ENCODE results near the gene NGEF. TPM values are rescaled to one million over a fixed set of nuclear protein-coding genes. Genes with fewer than 3 reads are reported as not detected.

NGEF gene
- total and polyA plus RNA-seq, 4 donors: 0.54 to 10.1 (median 2.7) TPM

DNA sequence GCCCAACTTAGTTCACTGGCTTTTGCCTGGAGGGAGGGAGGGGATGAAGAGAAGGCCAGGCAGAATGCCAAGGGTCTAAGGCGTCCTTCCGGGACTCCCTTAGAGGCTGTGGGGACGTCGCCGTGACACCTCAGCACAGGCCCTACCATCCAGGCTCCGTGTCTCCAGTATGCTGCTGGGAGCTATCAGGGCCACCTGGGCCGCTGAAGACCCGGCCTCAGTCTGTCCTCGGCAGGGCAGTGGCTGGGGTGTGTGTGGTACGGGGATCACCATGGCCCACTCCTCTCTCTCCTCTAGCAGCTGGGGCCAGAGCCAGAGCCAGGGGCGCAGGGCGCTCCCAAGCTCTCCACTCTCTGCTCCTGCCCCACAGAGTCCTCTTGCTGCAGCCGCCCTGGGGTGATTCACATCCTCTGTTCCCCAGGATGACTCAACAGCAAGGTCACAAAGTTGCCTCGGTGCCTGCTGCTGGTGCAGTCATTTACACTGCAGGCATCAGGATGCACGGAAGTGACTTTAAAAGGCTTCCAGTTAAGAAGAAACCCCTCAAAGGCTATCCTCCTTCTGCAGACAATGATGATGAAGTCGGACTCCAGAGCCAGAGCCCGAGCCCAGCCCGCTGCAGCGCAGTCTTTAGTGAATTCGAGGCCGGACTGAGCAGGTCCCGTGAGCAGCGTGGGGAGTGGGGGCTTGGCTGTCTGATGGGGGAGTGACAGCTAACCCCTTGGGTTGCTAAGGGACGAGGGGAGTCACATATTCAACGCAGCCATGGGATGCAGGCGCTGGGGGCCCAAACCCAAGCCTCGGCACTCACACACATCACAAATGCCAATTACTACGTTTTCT lies 111.1 kb downstream of the NGEF start:
- Histone ChIP-seq H3K4me1 (ENCODE audit: control insufficient read depth in 1 of 2, insufficient read depth in 2 of 2, low read length in 2 of 2) (no peaks in the 10 kb centered on the region), H3K27ac (ENCODE audit: low read depth in 1 of 2, low read length in 2 of 2) (no peak overlapping the region), H3K9me3 (ENCODE audit: control insufficient read depth, low read length) (no peaks in the 10 kb centered on the region), H3K27me3 (ENCODE audit: control insufficient read depth in 1 of 2, insufficient read depth in 2 of 2, low read length in 1 of 2) (no peaks in the 10 kb centered on the region), H3K4me3 (ENCODE audit: low read length in 2 of 2) (no peak overlapping the region), H3K36me3 (ENCODE audit: control insufficient read depth in 1 of 2, insufficient read depth in 2 of 2, low read length in 1 of 2) (no peaks in the 10 kb centered on the region)
- no peak for ATAC-seq (ENCODE audit: low FRiP score)
- intact Hi-C loops (cut with DNase I): no loop called here
- peak in 1 of 2 donors; percentile 67 for DNase-seq
- WGBS, 2 donors: 80% methylated on average over 28 of the region's 28 CpGs

DNA sequence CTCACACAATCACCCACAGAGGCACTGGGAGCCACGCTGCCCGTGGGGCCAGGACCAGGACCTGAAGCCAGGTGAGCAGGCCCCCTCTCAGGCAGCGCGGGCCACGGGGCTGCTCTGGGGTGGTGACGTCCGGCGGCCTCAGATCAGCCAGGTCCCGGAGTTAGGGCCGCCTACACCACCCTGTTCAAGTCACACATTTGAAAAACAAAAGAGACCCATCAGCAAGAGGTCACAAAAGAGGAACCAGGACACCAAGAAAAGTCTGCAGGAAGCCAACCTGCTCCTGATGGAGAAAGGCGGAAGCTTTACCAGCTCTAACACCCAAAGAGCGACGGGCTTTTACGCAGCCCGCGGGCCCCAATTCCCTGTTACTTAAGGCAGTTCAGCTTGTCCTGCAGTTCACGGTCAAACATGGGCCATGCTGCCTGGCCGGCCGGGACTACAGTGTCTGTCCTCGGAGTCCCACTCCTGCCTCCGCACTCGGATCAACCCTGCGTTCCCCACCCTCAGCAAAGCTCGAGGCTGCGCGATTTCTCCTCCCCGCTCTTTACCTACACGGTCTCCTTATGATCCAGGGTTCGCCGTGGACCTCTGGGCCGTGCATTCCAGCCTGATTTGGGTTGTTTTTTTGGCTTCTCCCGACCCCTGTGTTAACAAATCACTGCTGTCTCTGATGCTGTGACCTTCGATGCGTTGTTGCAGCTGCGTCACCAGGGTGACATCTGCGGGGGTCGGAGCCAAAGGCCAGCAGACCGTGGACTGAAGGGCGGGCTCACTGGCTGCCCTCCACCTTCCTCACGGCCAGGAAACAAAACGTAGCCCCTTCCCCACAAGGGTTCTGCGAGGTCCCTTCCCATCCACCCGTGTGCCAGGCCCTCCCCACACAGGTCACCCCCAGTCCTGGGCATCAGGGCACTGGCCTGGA lies 112.0 kb downstream of the NGEF start:
- H3K4me1 ChIP-seq (ENCODE audit: control insufficient read depth in 1 of 2, insufficient read depth in 2 of 2, low read length in 2 of 2): no peaks in the 10 kb centered on the region
- peak in 1 of 2 donors; percentile 74 for DNase-seq
- 56 to 60% methylated on average over 43 of the region's 43 CpGs for WGBS, 2 donors
- no peaks in the 10 kb centered on the region for H3K27me3 ChIP-seq (ENCODE audit: control insufficient read depth in 1 of 2, insufficient read depth in 2 of 2, low read length in 1 of 2)
- H3K27ac ChIP-seq (ENCODE audit: low read depth in 1 of 2, low read length in 2 of 2): no peak overlapping the region
- H3K36me3 ChIP-seq (ENCODE audit: control insufficient read depth in 1 of 2, insufficient read depth in 2 of 2, low read length in 1 of 2): no peaks in the 10 kb centered on the region
- intact Hi-C loops (cut with DNase I): no loop called here
- H3K4me3 ChIP-seq (ENCODE audit: low read length in 2 of 2): no peak overlapping the region
- no peak for ATAC-seq (ENCODE audit: low FRiP score)
- H3K9me3 ChIP-seq (ENCODE audit: control insufficient read depth, low read length): no peaks in the 10 kb centered on the region

DNA sequence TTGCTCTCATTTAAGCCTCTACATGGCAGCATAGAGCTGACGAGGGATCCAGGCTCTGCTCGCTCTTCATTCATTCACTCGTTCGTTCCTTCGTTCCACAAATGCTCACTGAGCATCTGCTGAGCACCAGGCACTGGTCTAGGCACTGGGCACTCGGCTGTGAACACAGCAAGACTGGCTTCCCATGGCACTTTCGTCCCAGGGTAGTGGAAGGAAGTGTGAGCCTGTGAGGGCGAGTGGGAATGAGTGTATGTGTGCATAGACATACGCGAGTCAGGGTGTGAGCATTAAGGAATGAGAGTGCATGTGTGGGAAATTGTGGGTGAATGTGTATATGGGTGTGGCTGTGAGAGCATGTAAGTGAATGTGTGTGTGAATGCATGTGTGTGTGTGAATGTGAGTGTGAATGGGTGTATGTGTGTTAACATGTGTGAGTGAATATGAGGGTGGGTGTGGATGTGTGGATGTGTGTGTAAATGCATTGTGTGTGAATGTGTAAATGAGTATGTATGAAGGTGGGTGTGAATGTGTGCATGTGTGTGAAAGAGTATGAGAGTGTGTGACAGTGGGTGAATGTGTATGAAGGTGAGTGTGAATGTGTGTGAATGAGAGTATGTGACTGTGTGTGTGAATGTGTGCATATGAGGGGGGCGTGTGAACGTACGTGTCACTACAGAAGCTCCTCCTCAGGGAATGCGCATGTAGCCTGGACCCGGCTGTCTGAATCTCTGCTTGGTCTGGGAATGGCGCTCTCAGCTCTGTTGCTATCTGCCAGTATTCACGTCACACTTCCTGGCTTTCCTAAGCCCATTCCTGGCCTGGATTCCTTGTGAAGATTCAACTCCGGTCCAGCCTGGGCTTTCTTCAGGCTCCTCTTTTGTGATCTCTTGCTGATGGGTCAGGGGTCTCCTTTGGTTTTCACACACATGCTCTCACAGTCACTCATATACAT lies 114.2 kb downstream of the NGEF start:
- ATAC-seq (ENCODE audit: low FRiP score): no peak
- Histone ChIP-seq H3K27me3 (ENCODE audit: control insufficient read depth in 1 of 2, insufficient read depth in 2 of 2, low read length in 1 of 2) (no peaks in the 10 kb centered on the region), H3K4me3 (ENCODE audit: low read length in 2 of 2) (no peak overlapping the region), H3K36me3 (ENCODE audit: control insufficient read depth in 1 of 2, insufficient read depth in 2 of 2, low read length in 1 of 2) (no peaks in the 10 kb centered on the region), H3K4me1 (ENCODE audit: control insufficient read depth in 1 of 2, insufficient read depth in 2 of 2, low read length in 2 of 2) (no peaks in the 10 kb centered on the region), H3K27ac (ENCODE audit: low read depth in 1 of 2, low read length in 2 of 2) (no peak overlapping the region), H3K9me3 (ENCODE audit: control insufficient read depth, low read length) (no peaks in the 10 kb centered on the region)
- intact Hi-C loops (cut with DNase I): no loop called here
- DNase-seq: no peak
- 63 to 71% methylated on average over 18 of the region's 18 CpGs for WGBS, 2 donors

DNA sequence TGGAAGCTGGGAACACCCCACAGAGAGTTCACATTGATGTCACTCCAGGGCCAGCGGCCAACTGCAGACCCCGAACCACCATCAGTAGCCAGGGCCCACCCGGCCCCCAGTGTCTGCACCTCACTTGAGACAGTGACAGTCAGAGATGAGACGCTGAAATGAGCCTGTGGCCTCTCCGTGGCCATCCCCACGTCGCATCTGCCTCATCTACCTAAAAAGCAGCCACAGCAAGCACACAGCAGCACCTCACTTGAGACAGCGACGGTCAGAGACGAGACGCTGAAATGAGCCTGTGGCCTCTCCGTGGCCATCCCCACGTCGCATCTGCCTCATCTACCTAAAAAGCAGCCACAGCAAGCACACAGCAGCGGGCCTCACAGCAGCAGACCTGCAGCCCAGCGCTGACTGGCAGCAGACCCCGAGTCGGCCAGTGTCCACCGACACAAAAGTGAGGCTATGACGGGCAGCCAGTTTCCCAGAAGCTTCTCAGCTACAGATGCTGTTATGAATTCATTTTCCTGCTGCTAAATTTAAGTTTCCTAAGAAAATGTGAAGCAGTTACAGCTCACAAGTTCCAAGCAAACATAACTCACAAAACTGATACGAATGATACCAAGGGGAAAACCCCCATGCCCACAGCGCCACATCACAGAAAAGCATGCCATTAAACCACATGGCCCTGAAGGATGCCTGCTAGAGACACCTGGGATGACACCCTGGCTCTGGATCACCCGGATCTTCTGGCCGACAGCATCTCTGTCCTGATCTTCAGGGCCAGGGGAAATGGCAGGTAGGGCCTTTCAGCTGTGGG lies 115.3 kb downstream of the NGEF start:
- DNase-seq (peak in 1 of 2 donors; percentile 54), ATAC-seq (ENCODE audit: low FRiP score) (no peak)
- intact Hi-C loops (cut with DNase I): no loop called here
- Histone ChIP-seq H3K9me3 (ENCODE audit: control insufficient read depth, low read length) (no peaks in the 10 kb centered on the region), H3K27me3 (ENCODE audit: control insufficient read depth in 1 of 2, insufficient read depth in 2 of 2, low read length in 1 of 2) (no peaks in the 10 kb centered on the region), H3K27ac (ENCODE audit: low read depth in 1 of 2, low read length in 2 of 2) (no peak overlapping the region), H3K4me3 (ENCODE audit: low read length in 2 of 2) (no peak overlapping the region), H3K36me3 (ENCODE audit: control insufficient read depth in 1 of 2, insufficient read depth in 2 of 2, low read length in 1 of 2) (no peaks in the 10 kb centered on the region), H3K4me1 (ENCODE audit: control insufficient read depth in 1 of 2, insufficient read depth in 2 of 2, low read length in 2 of 2) (no peaks in the 10 kb centered on the region)
- WGBS, 2 donors: 94 to 95% methylated on average over 24 of the region's 24 CpGs

DNA sequence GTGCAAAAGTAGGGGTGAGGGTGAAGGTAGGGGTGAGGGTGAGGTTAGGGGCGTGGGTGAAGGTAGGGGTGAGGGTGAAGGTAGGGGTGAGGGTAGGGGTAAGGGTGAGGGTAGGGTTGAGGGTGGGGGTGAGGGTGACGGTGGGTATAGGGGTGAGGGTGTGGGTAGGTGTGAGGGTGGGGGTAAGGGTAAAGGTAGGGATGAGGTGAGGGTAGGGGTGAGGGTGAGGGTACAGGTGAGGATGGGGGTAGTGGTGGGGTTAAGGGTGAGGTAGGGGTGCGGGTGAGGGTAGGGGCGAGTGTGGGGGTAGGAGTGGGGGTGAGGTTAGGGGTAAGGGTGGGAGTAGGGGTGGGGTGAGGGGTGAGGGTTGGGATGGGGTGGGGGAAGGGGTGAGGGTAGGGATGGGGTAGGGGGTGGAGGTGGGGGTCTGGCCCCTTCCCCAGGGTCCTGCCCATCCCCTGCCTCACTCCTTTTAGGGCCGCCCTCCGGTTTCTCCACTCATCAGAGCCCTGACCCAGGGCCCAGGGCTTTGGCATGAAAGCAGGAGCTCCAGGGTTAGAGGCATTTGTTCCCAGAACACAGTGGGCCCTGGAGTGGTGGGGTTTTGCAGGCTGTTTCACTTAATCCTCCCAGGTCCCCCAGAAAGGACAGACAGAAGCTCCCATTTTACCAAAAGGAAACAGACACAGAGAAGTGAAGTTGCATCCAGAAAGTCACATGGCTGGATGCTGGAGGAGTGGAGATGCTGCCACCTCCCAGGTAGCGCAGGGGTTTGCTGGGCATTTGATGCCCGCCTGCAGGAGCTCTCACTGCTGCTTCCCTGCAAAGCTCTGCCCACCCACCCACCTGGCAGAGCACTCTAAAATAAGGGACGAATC lies 116.1 kb downstream of the NGEF start:
- no peaks in the 10 kb centered on the region for H3K4me1 ChIP-seq (ENCODE audit: control insufficient read depth in 1 of 2, insufficient read depth in 2 of 2, low read length in 2 of 2)
- 94% methylated on average over 9 of the region's 9 CpGs for WGBS, 2 donors
- no peak overlapping the region for H3K27ac ChIP-seq (ENCODE audit: low read depth in 1 of 2, low read length in 2 of 2)
- no peaks in the 10 kb centered on the region for H3K27me3 ChIP-seq (ENCODE audit: control insufficient read depth in 1 of 2, insufficient read depth in 2 of 2, low read length in 1 of 2)
- intact Hi-C loops (cut with DNase I): no loop called here
- no peak overlapping the region for H3K4me3 ChIP-seq (ENCODE audit: low read length in 2 of 2)
- H3K36me3 ChIP-seq (ENCODE audit: control insufficient read depth in 1 of 2, insufficient read depth in 2 of 2, low read length in 1 of 2): no peaks in the 10 kb centered on the region
- H3K9me3 ChIP-seq (ENCODE audit: control insufficient read depth, low read length): no peaks in the 10 kb centered on the region
- DNase-seq (no peak), ATAC-seq (ENCODE audit: low FRiP score) (no peak)

DNA sequence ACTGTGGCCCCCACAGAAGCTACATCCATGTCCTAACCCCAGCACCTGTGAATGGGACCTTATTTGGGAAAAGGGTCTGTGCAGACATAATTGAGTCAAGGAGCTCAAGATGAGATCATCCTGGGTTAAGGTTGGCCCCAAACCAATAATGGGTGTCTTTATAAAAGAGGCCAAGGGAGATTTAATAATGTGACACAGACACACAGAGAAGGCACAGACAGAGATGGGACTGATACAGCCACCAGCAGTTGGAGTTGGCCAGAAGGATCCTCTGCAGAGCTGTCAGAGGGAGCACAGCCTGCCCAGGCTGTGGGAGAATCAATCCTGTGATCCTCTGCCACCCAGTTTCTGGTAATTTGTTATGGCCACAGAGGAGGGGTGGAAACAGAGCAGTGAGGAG lies 116.9 kb downstream of the NGEF start:
- no peak overlapping the region for H3K27ac ChIP-seq (ENCODE audit: low read depth in 1 of 2, low read length in 2 of 2)
- ATAC-seq (ENCODE audit: low FRiP score) (no peak), DNase-seq (no peak)
- no peaks in the 10 kb centered on the region for H3K4me1 ChIP-seq (ENCODE audit: control insufficient read depth in 1 of 2, insufficient read depth in 2 of 2, low read length in 2 of 2)
- H3K36me3 ChIP-seq (ENCODE audit: control insufficient read depth in 1 of 2, insufficient read depth in 2 of 2, low read length in 1 of 2): no peaks in the 10 kb centered on the region
- no peaks in the 10 kb centered on the region for H3K9me3 ChIP-seq (ENCODE audit: control insufficient read depth, low read length)
- no peak overlapping the region for H3K4me3 ChIP-seq (ENCODE audit: low read length in 2 of 2)
- H3K27me3 ChIP-seq (ENCODE audit: control insufficient read depth in 1 of 2, insufficient read depth in 2 of 2, low read length in 1 of 2): no peaks in the 10 kb centered on the region
- intact Hi-C loops (cut with DNase I): no loop called here

DNA sequence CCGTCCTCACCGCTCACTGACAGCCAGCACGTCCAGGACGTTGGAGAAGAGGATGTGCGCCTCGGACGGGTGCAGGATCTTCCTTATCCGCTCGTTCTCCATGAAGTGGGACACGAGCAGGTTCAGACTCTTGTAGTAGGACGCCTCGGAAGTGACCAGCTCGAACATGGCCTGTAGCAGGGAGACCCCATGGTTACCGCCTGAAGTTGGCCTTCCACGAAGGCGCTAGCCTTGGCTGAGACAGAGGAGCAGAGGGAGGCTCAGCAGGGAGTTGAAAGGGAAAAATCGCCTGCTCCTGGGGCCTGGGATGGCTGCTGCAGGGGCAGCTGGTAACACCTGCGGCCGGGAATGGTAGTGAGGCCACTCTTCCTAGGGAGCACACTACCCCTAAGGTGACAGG lies 118.3 kb downstream of the NGEF start:
- ATAC-seq (ENCODE audit: low FRiP score) (no peak), DNase-seq (no peak)
- Histone ChIP-seq H3K36me3 (ENCODE audit: control insufficient read depth in 1 of 2, insufficient read depth in 2 of 2, low read length in 1 of 2) (no peaks in the 10 kb centered on the region), H3K4me3 (ENCODE audit: low read length in 2 of 2) (no peak overlapping the region), H3K27me3 (ENCODE audit: control insufficient read depth in 1 of 2, insufficient read depth in 2 of 2, low read length in 1 of 2) (no peaks in the 10 kb centered on the region), H3K9me3 (ENCODE audit: control insufficient read depth, low read length) (no peaks in the 10 kb centered on the region), H3K27ac (ENCODE audit: low read depth in 1 of 2, low read length in 2 of 2) (no peak overlapping the region), H3K4me1 (ENCODE audit: control insufficient read depth in 1 of 2, insufficient read depth in 2 of 2, low read length in 2 of 2) (no peaks in the 10 kb centered on the region)
- intact Hi-C loops (cut with DNase I): no loop called here
- 94% methylated on average over 19 of the region's 19 CpGs for whole genome bisulfite sequencing, 2 donors

Measured in aorta (tissue), 5 donors.